ENCODE measurements around the gene LCE2D.

The LCE2D gene

DNA sequence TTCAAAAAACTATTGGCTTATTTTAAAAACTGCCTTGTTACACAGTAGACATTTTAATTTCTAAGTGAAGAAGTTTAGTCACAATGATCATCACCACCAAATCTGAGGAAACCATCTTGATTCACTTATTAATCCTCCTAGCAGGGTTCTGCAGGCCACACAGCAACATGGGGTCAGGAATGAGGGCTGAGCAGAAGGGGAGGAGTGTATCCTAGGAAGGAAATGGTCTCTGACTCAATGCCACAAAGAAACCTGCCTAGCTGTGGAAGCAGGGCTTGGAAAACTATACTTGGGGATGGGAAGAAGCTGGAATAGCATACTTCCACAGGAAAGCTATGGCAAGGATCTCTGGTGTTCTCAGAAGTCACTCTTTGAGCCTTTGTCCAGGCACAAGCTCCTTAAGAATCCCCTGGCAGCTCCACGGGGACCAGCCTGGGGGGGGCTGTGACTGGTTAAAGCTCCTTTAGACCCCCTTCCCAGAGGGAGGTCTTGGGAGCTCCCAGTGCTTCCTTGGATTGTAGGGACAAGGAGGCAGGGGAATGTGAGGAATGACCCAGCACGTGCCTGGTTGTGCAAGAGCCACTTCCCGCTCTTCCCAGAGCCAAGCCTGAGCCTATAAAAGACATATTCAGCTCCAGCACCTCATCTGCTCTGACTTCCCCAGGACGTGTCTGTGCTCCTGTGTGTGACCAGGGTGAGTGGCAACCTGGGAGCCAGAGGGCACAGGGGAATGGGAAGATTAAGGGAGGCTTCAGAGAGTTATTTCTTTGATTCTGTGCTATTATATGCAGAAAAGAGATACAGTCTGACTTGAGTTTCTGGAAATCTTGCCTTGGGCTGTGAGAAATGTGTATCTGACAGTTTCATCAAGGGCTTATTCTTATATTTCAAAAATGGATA is 34.8 kb downstream of the LCE2D start, which contains the start of gene LCE2A:
TSS of gene LCE2A (plus strand) at position 645 of the 900 bp plus-strand sequence. CDS start 557 bp downstream, outside the sequence.
- DNase-seq (ENCODE audit: low read depth in 2 of 2) = no peak

DNA sequence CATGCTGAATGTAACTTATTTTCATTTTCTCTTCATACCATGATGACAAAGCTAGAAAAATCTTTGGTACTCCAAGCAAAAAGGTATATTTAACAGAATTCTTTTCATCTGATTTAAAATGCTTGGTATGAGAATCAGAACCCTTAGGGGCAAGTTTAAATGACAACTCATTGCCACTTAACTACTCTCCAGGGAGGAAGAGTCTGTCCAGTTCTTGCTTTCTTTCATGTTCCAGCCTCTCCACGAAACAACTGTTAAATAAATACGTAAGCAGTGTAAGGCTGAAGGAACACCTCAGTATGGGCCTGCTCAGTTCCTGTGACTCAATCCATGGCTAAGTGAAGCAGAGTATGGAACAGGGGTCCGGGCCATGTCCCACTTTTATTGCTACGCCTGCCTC is 36.6 kb downstream of the LCE2D start:
- DNase-seq (ENCODE audit: low read depth in 2 of 2) = no peak

DNA sequence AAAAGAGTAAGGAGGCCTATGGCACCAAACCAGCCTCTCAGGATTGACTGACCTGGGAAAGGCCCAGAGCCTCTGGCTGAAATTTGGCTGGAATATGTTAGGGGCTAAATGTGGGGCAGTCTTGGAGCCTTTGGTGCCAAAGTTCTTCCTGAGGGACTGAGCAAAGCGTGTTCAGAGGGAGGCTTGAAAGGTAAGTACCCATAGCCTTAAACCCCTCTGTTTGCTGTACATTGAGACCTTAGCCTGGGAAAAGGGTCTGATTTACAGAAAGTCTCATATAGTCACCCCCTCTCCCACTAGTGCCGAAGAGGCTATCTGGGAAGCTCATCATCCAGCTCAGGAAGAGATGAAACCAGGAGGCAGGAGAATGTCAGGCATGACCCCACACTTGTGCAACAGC is 44.7 kb downstream of the LCE2D start, which contains the start of gene LCE4A:
TSS of gene LCE4A (plus strand) at position 301 of the 400 bp plus-strand sequence. CDS start 916 bp downstream, outside the sequence.
- no peak for DNase-seq (ENCODE audit: low read depth in 2 of 2)

Measured in stimulated activated CD8-positive, alpha-beta memory T cell treated with anti-CD3 and anti-CD28 coated beads, Interleukin-7, amount 100 ng/mL, for 1 hour (primary cell).